ENCODE measurements around the gene ZNF334. TPM values are rescaled to one million over a fixed set of nuclear protein-coding genes. Genes with fewer than 3 reads are reported as not detected.

Gene ZNF334
- total RNA-seq (ENCODE audit: low replicate concordance): 0.63 and 14.0 TPM in 2 replicates

GRCh38 chr20:46512943-46513844, at the start of gene ZNF334:
ZNF334 (minus strand) TSS chr20:46513559; CDS start chr20:46512102, 1,457 bp downstream.
- peak; percentile 6 for DNase-seq (ENCODE audit: low read depth)
- peak within 1 kb of the TSS; percentile 64 for H3K4me3 ChIP-seq (ENCODE audit: low read depth, low read length)
- no peak for TF ChIP-seq CTCF (IDR thresholded peaks at IDR 0.05; ENCODE audit: insufficient read depth, low read length)

GRCh38 chr20:46562373-46563169, 49.2 kb upstream of the ZNF334 start:
- peak; percentile 63 for DNase-seq (ENCODE audit: low read depth)
- H3K4me3 ChIP-seq (ENCODE audit: low read depth, low read length): peak overlapping the region; percentile 44
- TF ChIP-seq CTCF (IDR thresholded peaks at IDR 0.05; ENCODE audit: insufficient read depth, low read length): peak; percentile 85

- no peak for TF ChIP-seq CTCF (IDR thresholded peaks at IDR 0.05; ENCODE audit: insufficient read depth, low read length)
- peak overlapping the region; percentile 44 for H3K4me3 ChIP-seq (ENCODE audit: low read depth, low read length)
- DNase-seq (ENCODE audit: low read depth): no peak
Observed at GRCh38 chr20:46562009-46562372, 48.6 kb upstream of the ZNF334 start.

- no peak for DNase-seq (ENCODE audit: low read depth)
- no peak for TF ChIP-seq CTCF (IDR thresholded peaks at IDR 0.05; ENCODE audit: insufficient read depth, low read length)
- H3K4me3 ChIP-seq (ENCODE audit: low read depth, low read length): no peak overlapping the region
Observed at GRCh38 chr20:46559685-46560440, 46.5 kb upstream of the ZNF334 start.

- DNase-seq (ENCODE audit: low read depth): no peak
- no peak for TF ChIP-seq CTCF (IDR thresholded peaks at IDR 0.05; ENCODE audit: insufficient read depth, low read length)
Observed at GRCh38 chr20:46559001-46559400, 45.6 kb upstream of the ZNF334 start.

GRCh38 chr20:46558511-46558959, 45.2 kb upstream of the ZNF334 start:
- H3K4me3 ChIP-seq (ENCODE audit: low read depth, low read length): no peak overlapping the region
- DNase-seq (ENCODE audit: low read depth): peak; percentile 84
- TF ChIP-seq CTCF (IDR thresholded peaks at IDR 0.05; ENCODE audit: insufficient read depth, low read length): no peak

More at GRCh38 chr20:46559001-46559400, 45.6 kb upstream of the ZNF334 start:
- H3K4me3 ChIP-seq (ENCODE audit: low read depth, low read length): no peak overlapping the region

All from fibroblast of the aortic adventitia (primary cell).